ENCODE measurements around the gene SLC35B3. TPM values are rescaled to one million over a fixed set of nuclear protein-coding genes. Genes with fewer than 3 reads are reported as not detected.
"Not testable (repeated sequence)": the region's sequence is repeated elsewhere in the genome, so short reads cannot be mapped to it uniquely, and the experiment has no call there.

The SLC35B3 gene
- 10 to 100 TPM in 1 of 2 donors, 1 to 10 TPM in 1; 9.3 to 14.1 TPM for total RNA-seq

GRCh38 chr6:8435093-8435844 lies at the start of gene SLC35B3:
Gene SLC35B3, minus strand, starts transcription at chr6:8435545.
- H3K9me3 Mint-ChIP-seq = no peaks in the 10 kb centered on the region
- peak within 1 kb of the TSS; percentile 94 to 98 for H3K27ac Mint-ChIP-seq
- DNase-seq (ENCODE audit: low spot score) (peak; percentile 99), ATAC-seq (peak; percentile 98)
- peak within 1 kb of the TSS; percentile 92 for H3K4me3 Mint-ChIP-seq
- peaks cover 0 to 2% of the 10 kb centered on the region in 2 donors for H3K27me3 Mint-ChIP-seq
- H3K4me1 Mint-ChIP-seq (ENCODE audit: low read depth in 2 of 2) = peaks cover 18 to 27% of the 10 kb centered on the region in 2 donors
- H3K36me3 Mint-ChIP-seq = no peaks in the 10 kb centered on the region

- no peaks in the 10 kb centered on the region for H3K9me3 Mint-ChIP-seq
- H3K4me1 Mint-ChIP-seq (ENCODE audit: low read depth in 2 of 2) = no peaks in the 10 kb centered on the region
- ATAC-seq = no peak
- no peak overlapping the region for H3K27ac Mint-ChIP-seq
- H3K27me3 Mint-ChIP-seq = peaks cover 2 to 17% of the 10 kb centered on the region in 2 donors
- H3K4me3 Mint-ChIP-seq = no peak overlapping the region
- peaks cover 6% of the 10 kb centered on the region for H3K36me3 Mint-ChIP-seq
- DNase-seq (ENCODE audit: low spot score) = no peak
These were observed 48.3 kb upstream of the SLC35B3 start for GRCh38 chr6:8483650-8484049.

GRCh38 chr6:8481727-8482126 lies 46.4 kb upstream of the SLC35B3 start:
- no peak overlapping the region for H3K27ac Mint-ChIP-seq
- peaks cover 2 to 17% of the 10 kb centered on the region in 2 donors for H3K27me3 Mint-ChIP-seq
- ATAC-seq (no peak), DNase-seq (ENCODE audit: low spot score) (no peak)
- H3K4me1 Mint-ChIP-seq (ENCODE audit: low read depth in 2 of 2) = no peaks in the 10 kb centered on the region
- no peak overlapping the region for H3K4me3 Mint-ChIP-seq
- H3K9me3 Mint-ChIP-seq = no peaks in the 10 kb centered on the region
- peaks cover 6% of the 10 kb centered on the region for H3K36me3 Mint-ChIP-seq

- Mint-ChIP-seq H3K9me3 (peaks cover 2% of the 10 kb centered on the region), H3K4me1 (ENCODE audit: low read depth in 2 of 2) (no peaks in the 10 kb centered on the region), H3K4me3 (no peak overlapping the region), H3K27ac (no peak overlapping the region), H3K27me3 (peaks cover 0 to 17% of the 10 kb centered on the region in 2 donors), H3K36me3 (peaks cover 6% of the 10 kb centered on the region)
- DNase-seq (ENCODE audit: low spot score) (no peak), ATAC-seq (no peak)
These were observed 43.1 kb upstream of the SLC35B3 start for GRCh38 chr6:8478418-8478817.

GRCh38 chr6:8476656-8477055 lies 41.3 kb upstream of the SLC35B3 start:
- Mint-ChIP-seq H3K4me3 (no peak overlapping the region), H3K27me3 (peaks cover 0 to 7% of the 10 kb centered on the region in 2 donors), H3K36me3 (peaks cover 6% of the 10 kb centered on the region), H3K9me3 (peaks cover 3% of the 10 kb centered on the region), H3K4me1 (ENCODE audit: low read depth in 2 of 2) (no peaks in the 10 kb centered on the region), H3K27ac (no peak overlapping the region)
- DNase-seq (ENCODE audit: low spot score) (no peak), ATAC-seq (no peak)

- H3K27ac Mint-ChIP-seq = no peak overlapping the region
- H3K9me3 Mint-ChIP-seq = peaks cover 3% of the 10 kb centered on the region
- DNase-seq (ENCODE audit: low spot score) (no peak), ATAC-seq (no peak)
- no peaks in the 10 kb centered on the region for H3K4me1 Mint-ChIP-seq (ENCODE audit: low read depth in 2 of 2)
- H3K4me3 Mint-ChIP-seq = no peak overlapping the region
- H3K36me3 Mint-ChIP-seq = no peaks in the 10 kb centered on the region
- H3K27me3 Mint-ChIP-seq = peaks cover 7 to 15% of the 10 kb centered on the region in 2 donors
These were observed 33.4 kb upstream of the SLC35B3 start for GRCh38 chr6:8468552-8469356.

GRCh38 chr6:8462694-8463093 lies 27.3 kb upstream of the SLC35B3 start:
- no peak for ATAC-seq
- no peaks in the 10 kb centered on the region for H3K9me3 Mint-ChIP-seq
- H3K27me3 Mint-ChIP-seq = peaks cover 9 to 32% of the 10 kb centered on the region in 2 donors
- DNase-seq (ENCODE audit: low spot score) = no peak
- H3K4me3 Mint-ChIP-seq = no peak overlapping the region
- H3K27ac Mint-ChIP-seq = no peak overlapping the region
- no peaks in the 10 kb centered on the region for H3K4me1 Mint-ChIP-seq (ENCODE audit: low read depth in 2 of 2)
- H3K36me3 Mint-ChIP-seq = no peaks in the 10 kb centered on the region

- no peak overlapping the region for H3K4me3 Mint-ChIP-seq
- ATAC-seq (no peak), DNase-seq (ENCODE audit: low spot score) (no peak)
- H3K9me3 Mint-ChIP-seq = no peaks in the 10 kb centered on the region
- no peak overlapping the region for H3K27ac Mint-ChIP-seq
- no peaks in the 10 kb centered on the region for H3K4me1 Mint-ChIP-seq (ENCODE audit: low read depth in 2 of 2)
- H3K36me3 Mint-ChIP-seq = no peaks in the 10 kb centered on the region
- H3K27me3 Mint-ChIP-seq = peaks cover 7 to 31% of the 10 kb centered on the region in 2 donors
These were observed 26.8 kb upstream of the SLC35B3 start for GRCh38 chr6:8462169-8462568.

- Mint-ChIP-seq H3K4me1 (ENCODE audit: low read depth in 2 of 2) (no peaks in the 10 kb centered on the region), H3K4me3 (no peak overlapping the region), H3K27ac (no peak overlapping the region), H3K27me3 (peaks cover 0 to 4% of the 10 kb centered on the region in 2 donors), H3K9me3 (no peaks in the 10 kb centered on the region), H3K36me3 (no peaks in the 10 kb centered on the region)
- ATAC-seq (no peak), DNase-seq (ENCODE audit: low spot score) (no peak)
These were observed 11.0 kb upstream of the SLC35B3 start for GRCh38 chr6:8446391-8446790.

- ATAC-seq; H3K4me1 Mint-ChIP-seq (ENCODE audit: low read depth in 2 of 2); DNase-seq (ENCODE audit: low spot score); H3K27ac Mint-ChIP-seq; H3K36me3 Mint-ChIP-seq; H3K9me3 Mint-ChIP-seq; H3K27me3 Mint-ChIP-seq; H3K4me3 Mint-ChIP-seq: not testable (repeated sequence)
These were observed 10.6 kb upstream of the SLC35B3 start for GRCh38 chr6:8445930-8446329.

- no peaks in the 10 kb centered on the region for H3K36me3 Mint-ChIP-seq
- H3K4me1 Mint-ChIP-seq (ENCODE audit: low read depth in 2 of 2) = no peaks in the 10 kb centered on the region
- H3K4me3 Mint-ChIP-seq = no peak overlapping the region
- DNase-seq (ENCODE audit: low spot score) = no peak
- peaks cover 0 to 6% of the 10 kb centered on the region in 2 donors for H3K27me3 Mint-ChIP-seq
- ATAC-seq = no peak
- no peak overlapping the region for H3K27ac Mint-ChIP-seq
- no peaks in the 10 kb centered on the region for H3K9me3 Mint-ChIP-seq
These were observed 6.8 kb upstream of the SLC35B3 start for GRCh38 chr6:8442150-8442549.

GRCh38 chr6:8441452-8441851 lies 6.1 kb upstream of the SLC35B3 start:
- Mint-ChIP-seq H3K27ac (no peak overlapping the region), H3K36me3 (no peaks in the 10 kb centered on the region), H3K4me3 (no peak overlapping the region), H3K27me3 (peaks cover 0 to 6% of the 10 kb centered on the region in 2 donors), H3K4me1 (ENCODE audit: low read depth in 2 of 2) (no peaks in the 10 kb centered on the region), H3K9me3 (no peaks in the 10 kb centered on the region)
- DNase-seq (ENCODE audit: low spot score) = no peak
- no peak for ATAC-seq

- Mint-ChIP-seq H3K4me1 (ENCODE audit: low read depth in 2 of 2) (peaks cover 8 to 10% of the 10 kb centered on the region in 2 donors), H3K27ac (no peak overlapping the region), H3K27me3 (peaks cover 0 to 6% of the 10 kb centered on the region in 2 donors), H3K9me3 (no peaks in the 10 kb centered on the region), H3K36me3 (no peaks in the 10 kb centered on the region), H3K4me3 (no peak overlapping the region)
- ATAC-seq = no peak
- no peak for DNase-seq (ENCODE audit: low spot score)
These were observed 4.4 kb upstream of the SLC35B3 start for GRCh38 chr6:8439601-8440268.

GRCh38 chr6:8437813-8438212 lies 2.5 kb upstream of the SLC35B3 start:
- ATAC-seq = no peak
- H3K4me1 Mint-ChIP-seq (ENCODE audit: low read depth in 2 of 2) = peaks cover 15 to 24% of the 10 kb centered on the region in 2 donors
- peak overlapping the region in 1 of 2 donors; percentile 36 for H3K27ac Mint-ChIP-seq
- no peaks in the 10 kb centered on the region for H3K9me3 Mint-ChIP-seq
- H3K4me3 Mint-ChIP-seq = no peak overlapping the region
- DNase-seq (ENCODE audit: low spot score) = no peak
- H3K27me3 Mint-ChIP-seq = peaks cover 0 to 6% of the 10 kb centered on the region in 2 donors
- H3K36me3 Mint-ChIP-seq = no peaks in the 10 kb centered on the region

Measured in natural killer cell treated with Interleukin-12 subunit alpha and Interleukin-12 subunit beta and Interleukin-15 and Interleukin-18, amount 100 ng/mL, for 72 hours (primary cell).